ENCODE results near the gene MICU2. TPM values are rescaled to one million over a fixed set of nuclear protein-coding genes. Genes with fewer than 3 reads are reported as not detected.

MICU2 gene
- total and polyA plus RNA-seq, 2 of the 13 experiments (the other 11 are each of a cell fraction or from before 2014, with no cell fraction given), result 31.7 to 42.4 TPM

- TF ChIP-seq ZNF75D (CRISPR knock-in tag; IDR thresholded peaks at IDR 0.05; ENCODE audit: borderline replicate concordance) (no peak), STAT6 (CRISPR knock-in tag; IDR thresholded peaks at IDR 0.05; ENCODE audit: borderline replicate concordance) (no peak; the same call in 1 of the 2 replicates), GABPB1 (CRISPR knock-in tag; IDR thresholded peaks at IDR 0.05) (peak; percentile 94), ZHX2 (IDR thresholded peaks at IDR 0.05; ENCODE audit: low read depth) (peak; percentile 89), ZHX2 (CRISPR knock-in tag; IDR thresholded peaks at IDR 0.05; ENCODE audit: borderline replicate concordance) (no peak), RBFOX2 (IDR thresholded peaks at IDR 0.05; ENCODE audit: low read depth, low read length) (peak; percentile 100), ZNF496 (CRISPR knock-in tag; IDR thresholded peaks at IDR 0.05; ENCODE audit: insufficient replicate concordance) (no peak), IKZF5 (CRISPR knock-in tag; IDR thresholded peaks at IDR 0.05) (peak; percentile 61), AGO2 (optimal IDR thresholded peaks at IDR 0.05; ENCODE audit: low read depth, low read length) (peak; percentile 96), ZNF501 (CRISPR knock-in tag; IDR thresholded peaks at IDR 0.05) (peak; percentile 97), RARG (CRISPR knock-in tag; IDR thresholded peaks at IDR 0.05; ENCODE audit: low read depth) (no peak), NR1H2 (CRISPR knock-in tag; IDR thresholded peaks at IDR 0.05; ENCODE audit: borderline replicate concordance, low read depth) (no peak; the same call in 1 of the 2 replicates), ZNF224 (CRISPR knock-in tag; IDR thresholded peaks at IDR 0.05) (no peak), ZNF781 (CRISPR knock-in tag; IDR thresholded peaks at IDR 0.05; ENCODE audit: borderline replicate concordance, not compliant biosample characterization) (peak; percentile 42), ZNF180 (CRISPR knock-in tag; IDR thresholded peaks at IDR 0.05; ENCODE audit: borderline replicate concordance, low read depth) (no peak), FOXO4 (CRISPR knock-in tag; conservative IDR thresholded peaks at IDR 0.05) (no peak)
Observed at GRCh38 chr13:21603531-21604448, at the start of gene MICU2 (continued).

All from HepG2 (cell line).